Heart left ventricle (tissue), 13 donors: ENCODE data around the gene TMEM39A.

Experiments
- POLR2A ChIP-seq, 2 donors: fragments of 450-650 bp; IDR thresholded peaks; one replicate each; pipeline ENCODE4 v1.6.1; 2017; ENCODE audit warnings: antibody characterized with exemption in 2 of 2, mild to moderate bottlenecking in 2 of 2, moderate library complexity in 2 of 2
- TF ChIP-seq, protein P1 (sequence below), 12 donors: fragments of 200-600 bp; sonication (generic) in 4 of 12; IDR thresholded peaks; one replicate each; pipeline versions ENCODE4 v1.5.0 to v1.8.0; 2018 to 2022; ENCODE audit warnings: antibody characterized with exemption in 12 of 12, mild to moderate bottlenecking in 5 of 12
- donor health status: ischemic (EF 13 %, LVEDD 7.1; RV severe dilation, severe dysfunction).
- donor health status: DM: no; HTN: yes; CAD: no.
- donor health status: DM: no; HTN: no; CAD: no.
- donor health status: ischemic (EF 25% LVEDD 6.9; RV normal size, moderate dysfunction).
- donor health status: ischemic (EF 25% LVEDD 5.7; RV mildly dilated, moderate dysfunction).
- donor health status: ischemic (EF 35%, LVEDD 5.7; RV mildly dilated, moderate dysfunction).
- donor health status: nonischemic (EF 11% LVEDD 7.7; RV severe dilation, severe dysfunction).
- donor health status: DM: yes; HTN: yes; CAD: no.
- donor health status: PGD.
- donor health status: ischemic (EF 29% LVEDD 5.4; RV normal size, mild dysfunction).
- donor health status: nonischemic (EF 23%, LVEDD 6.1; RV moderate dilation, normal function).

DNA sequence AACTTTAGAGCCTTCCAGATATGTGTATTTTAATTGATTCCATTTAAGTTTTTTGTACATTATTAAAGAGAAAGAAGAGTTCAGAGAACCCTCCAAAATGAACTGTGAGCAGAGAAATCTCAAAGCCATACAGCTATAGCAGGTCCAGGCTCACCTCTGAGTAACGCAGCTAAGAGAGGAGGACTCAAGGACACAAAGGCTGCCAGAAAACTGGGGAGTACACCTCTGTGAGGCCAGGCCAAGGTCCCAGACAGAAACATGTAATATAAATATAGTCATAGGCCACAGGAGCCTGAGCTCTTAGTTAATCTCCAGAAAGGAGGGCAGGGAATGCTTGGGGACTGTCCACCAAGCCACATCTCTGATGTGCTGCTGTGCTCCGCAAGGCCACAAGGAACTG, 66.5 kb downstream of the TMEM39A start:
- TF ChIP-seq, protein P1, sequence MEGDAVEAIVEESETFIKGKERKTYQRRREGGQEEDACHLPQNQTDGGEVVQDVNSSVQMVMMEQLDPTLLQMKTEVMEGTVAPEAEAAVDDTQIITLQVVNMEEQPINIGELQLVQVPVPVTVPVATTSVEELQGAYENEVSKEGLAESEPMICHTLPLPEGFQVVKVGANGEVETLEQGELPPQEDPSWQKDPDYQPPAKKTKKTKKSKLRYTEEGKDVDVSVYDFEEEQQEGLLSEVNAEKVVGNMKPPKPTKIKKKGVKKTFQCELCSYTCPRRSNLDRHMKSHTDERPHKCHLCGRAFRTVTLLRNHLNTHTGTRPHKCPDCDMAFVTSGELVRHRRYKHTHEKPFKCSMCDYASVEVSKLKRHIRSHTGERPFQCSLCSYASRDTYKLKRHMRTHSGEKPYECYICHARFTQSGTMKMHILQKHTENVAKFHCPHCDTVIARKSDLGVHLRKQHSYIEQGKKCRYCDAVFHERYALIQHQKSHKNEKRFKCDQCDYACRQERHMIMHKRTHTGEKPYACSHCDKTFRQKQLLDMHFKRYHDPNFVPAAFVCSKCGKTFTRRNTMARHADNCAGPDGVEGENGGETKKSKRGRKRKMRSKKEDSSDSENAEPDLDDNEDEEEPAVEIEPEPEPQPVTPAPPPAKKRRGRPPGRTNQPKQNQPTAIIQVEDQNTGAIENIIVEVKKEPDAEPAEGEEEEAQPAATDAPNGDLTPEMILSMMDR (IDR thresholded peaks at IDR 0.05): no peak
- no peak for TF ChIP-seq POLR2A (IDR thresholded peaks at IDR 0.05)
